GM19193 (cell line): ENCODE results near the gene RTL9.

Experiments
- POLR2A ChIP-seq: IDR thresholded peaks from 4 replicates; pipeline ENCODE4 v1.6.1; 2011; ENCODE audit not compliant: insufficient read depth, insufficient read length; ENCODE audit errors: extremely low read depth

RTL9 gene

GRCh38 chrX:110326712-110327111 is 31.9 kb upstream of the RTL9 start:
- TF ChIP-seq POLR2A = no peak

GRCh38 chrX:110327336-110327735 is 31.3 kb upstream of the RTL9 start:
- no peak for TF ChIP-seq POLR2A

- TF ChIP-seq POLR2A = no peak
Measured at GRCh38 chrX:110331444-110332030, 27.1 kb upstream of the RTL9 start.

- TF ChIP-seq POLR2A = no peak
Measured at GRCh38 chrX:110338935-110339334, 19.7 kb upstream of the RTL9 start.

GRCh38 chrX:110341189-110342035 is 17.2 kb upstream of the RTL9 start:
- TF ChIP-seq POLR2A = no peak

- TF ChIP-seq POLR2A = no peak
Measured at GRCh38 chrX:110346681-110347080, 12.0 kb upstream of the RTL9 start.

- TF ChIP-seq POLR2A = no peak
Measured at GRCh38 chrX:110359273-110359672, 625 bp downstream of the RTL9 start.

GRCh38 chrX:110363244-110363643 is 4.6 kb downstream of the RTL9 start:
- TF ChIP-seq POLR2A = no peak

- no peak for TF ChIP-seq POLR2A
Measured at GRCh38 chrX:110373310-110373709, 14.7 kb downstream of the RTL9 start.

- no peak for TF ChIP-seq POLR2A
Measured at GRCh38 chrX:110374559-110374958, 15.9 kb downstream of the RTL9 start.

- TF ChIP-seq POLR2A = no peak
Measured at GRCh38 chrX:110381216-110381615, 22.6 kb downstream of the RTL9 start.

GRCh38 chrX:110383414-110383813 is 24.8 kb downstream of the RTL9 start:
- no peak for TF ChIP-seq POLR2A

GRCh38 chrX:110384490-110384889 is 25.8 kb downstream of the RTL9 start:
- no peak for TF ChIP-seq POLR2A

- TF ChIP-seq POLR2A = no peak
Measured at GRCh38 chrX:110389570-110389969, 30.9 kb downstream of the RTL9 start.

GRCh38 chrX:110391086-110391485 is 32.4 kb downstream of the RTL9 start:
- TF ChIP-seq POLR2A = no peak

GRCh38 chrX:110394651-110395050 is 36.0 kb downstream of the RTL9 start:
- no peak for TF ChIP-seq POLR2A
